Measurements from ENCODE around the gene UBE2S.
"Not testable (repeated sequence)": the region's sequence is repeated elsewhere in the genome, so short reads cannot be mapped to it uniquely, and the experiment has no call there.

Gene UBE2S

GRCh38 chr19:55402509-55402908 is 5.1 kb downstream of the UBE2S start:
- DNase-seq, result no peak

- DNase-seq, result not testable (repeated sequence)
Measured at GRCh38 chr19:55401390-55401789, 6.2 kb downstream of the UBE2S start.

GRCh38 chr19:55400281-55401087 is 7.1 kb downstream of the UBE2S start:
- DNase-seq, result no peak

DNA sequence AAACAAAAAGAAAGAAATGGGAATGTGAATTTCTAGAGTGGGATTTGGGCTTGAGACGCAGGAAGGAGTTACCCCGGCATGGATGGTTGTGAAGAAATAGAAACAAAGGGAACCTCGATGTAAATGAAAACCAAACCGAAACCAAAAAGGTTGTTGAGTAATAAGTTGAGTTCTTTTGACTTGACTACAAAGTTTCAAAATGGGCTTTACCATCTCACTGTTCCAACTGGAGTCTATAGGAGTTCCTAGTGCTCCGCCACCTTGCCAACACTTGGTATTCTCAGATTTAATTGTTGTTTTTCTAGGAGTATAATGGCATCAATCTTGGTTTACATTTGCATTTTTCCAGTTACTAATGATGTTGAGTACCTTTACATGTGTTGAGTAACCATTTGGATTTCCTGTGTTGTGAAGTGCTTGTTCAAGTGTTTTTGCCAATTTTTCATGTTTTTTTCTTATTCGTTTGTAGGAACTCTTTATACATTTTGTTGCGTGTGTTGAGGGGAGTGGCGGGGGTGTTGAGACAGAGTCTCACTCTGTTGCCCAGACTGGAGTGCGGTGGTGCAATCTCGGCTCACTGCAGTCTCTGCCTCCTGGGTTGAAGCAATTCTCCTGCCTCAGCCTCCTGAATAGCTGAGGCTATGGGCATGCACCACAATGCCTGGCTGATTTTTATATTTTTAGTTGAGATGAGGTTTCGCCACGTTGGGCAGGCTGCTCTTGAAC is 9.2 kb downstream of the UBE2S start:
- no peak for DNase-seq

- DNase-seq, result no peak
Measured at GRCh38 chr19:55392820-55393761, 14.5 kb downstream of the UBE2S start.

DNA sequence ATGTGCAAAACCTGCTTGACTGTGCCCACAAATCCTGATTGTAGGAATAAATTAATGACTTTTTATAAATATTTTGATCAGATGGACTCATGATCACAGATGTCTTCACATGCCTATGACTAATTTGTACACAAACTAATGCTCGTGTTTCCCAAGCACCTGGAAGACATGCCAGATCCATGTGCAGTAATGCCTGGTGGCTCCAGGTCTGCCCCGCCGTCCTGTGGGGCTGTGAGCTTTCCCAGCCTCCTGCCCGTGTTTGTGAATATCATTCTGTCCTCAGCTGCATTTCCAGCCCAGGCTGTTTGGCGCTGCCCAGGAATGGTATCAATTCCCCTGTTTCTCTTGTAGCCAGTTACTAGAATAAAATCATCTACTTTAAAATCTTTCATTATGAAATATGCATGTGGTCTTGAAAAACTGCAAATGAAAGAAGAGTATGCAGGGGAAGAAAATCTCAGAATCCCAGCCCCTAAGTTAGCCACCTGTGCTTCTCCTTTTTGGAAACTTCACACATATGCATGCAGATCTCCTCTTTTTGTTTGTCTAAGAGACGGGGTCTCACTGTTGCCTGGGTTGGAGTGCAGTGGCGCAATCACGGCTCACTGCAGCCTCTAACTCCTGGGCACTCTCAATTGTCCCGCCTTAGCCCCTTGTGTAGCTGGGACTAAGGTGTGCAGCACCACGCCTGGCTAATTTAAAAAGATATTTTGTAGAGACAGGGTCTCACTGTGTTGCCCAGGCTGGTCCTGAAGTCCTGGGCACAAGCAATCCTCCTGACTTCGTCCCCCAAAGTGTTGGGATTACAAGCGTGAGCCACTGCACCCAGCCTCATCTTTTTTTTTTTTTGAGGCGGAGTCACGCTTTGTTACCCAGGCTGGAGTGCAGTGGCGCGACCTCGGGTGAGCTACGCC is 15.6 kb downstream of the UBE2S start:
- DNase-seq, result no peak

- no peak for DNase-seq
Measured at GRCh38 chr19:55391191-55391670, 16.4 kb downstream of the UBE2S start.

- DNase-seq, result no peak
Measured at GRCh38 chr19:55390461-55390880, 17.1 kb downstream of the UBE2S start.

DNA sequence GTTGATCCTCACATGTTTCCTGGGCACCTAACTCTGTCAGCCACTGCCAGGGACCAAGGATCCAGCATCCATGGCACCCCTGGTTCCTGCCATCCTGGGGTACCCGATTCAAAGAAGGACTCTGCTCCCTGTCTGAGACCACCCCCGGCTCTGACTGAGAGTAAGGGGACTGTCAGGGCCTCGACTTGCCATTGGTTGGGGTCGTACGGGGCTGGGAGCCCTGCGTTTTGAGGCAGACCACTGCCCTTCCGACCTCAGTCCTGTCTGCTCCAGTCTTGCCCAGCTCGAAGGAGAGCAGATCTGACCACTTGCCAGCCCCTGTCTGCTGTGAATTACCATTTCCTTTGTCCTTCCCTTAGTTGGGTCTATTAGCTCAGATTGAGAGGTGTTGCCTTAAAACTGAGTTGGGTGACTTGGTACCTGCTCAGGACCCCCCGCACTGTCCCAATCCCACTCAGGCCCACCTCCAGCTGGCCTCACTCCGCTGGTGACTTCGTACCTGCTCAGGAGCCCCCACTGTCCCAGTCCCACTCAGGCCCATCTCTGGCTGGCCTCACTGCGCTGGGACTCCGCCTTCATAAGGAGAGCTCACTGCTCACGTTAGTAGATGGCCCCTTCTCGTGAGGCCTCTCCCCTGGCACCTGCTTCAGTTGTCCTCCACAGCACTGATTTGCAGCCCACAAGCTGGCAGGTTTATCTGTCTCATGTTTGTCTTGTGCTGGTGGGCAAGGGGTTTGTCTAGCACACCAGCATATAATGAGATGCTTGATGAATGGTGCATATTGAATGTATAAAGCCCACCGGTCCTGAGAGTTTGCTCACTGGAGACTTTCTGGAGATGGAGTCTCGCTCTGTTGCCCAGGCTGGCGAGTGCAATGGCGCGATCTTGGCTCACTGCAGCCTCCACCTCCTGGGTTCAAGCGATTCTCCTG is 17.9 kb downstream of the UBE2S start:
- DNase-seq, result no peak

DNA sequence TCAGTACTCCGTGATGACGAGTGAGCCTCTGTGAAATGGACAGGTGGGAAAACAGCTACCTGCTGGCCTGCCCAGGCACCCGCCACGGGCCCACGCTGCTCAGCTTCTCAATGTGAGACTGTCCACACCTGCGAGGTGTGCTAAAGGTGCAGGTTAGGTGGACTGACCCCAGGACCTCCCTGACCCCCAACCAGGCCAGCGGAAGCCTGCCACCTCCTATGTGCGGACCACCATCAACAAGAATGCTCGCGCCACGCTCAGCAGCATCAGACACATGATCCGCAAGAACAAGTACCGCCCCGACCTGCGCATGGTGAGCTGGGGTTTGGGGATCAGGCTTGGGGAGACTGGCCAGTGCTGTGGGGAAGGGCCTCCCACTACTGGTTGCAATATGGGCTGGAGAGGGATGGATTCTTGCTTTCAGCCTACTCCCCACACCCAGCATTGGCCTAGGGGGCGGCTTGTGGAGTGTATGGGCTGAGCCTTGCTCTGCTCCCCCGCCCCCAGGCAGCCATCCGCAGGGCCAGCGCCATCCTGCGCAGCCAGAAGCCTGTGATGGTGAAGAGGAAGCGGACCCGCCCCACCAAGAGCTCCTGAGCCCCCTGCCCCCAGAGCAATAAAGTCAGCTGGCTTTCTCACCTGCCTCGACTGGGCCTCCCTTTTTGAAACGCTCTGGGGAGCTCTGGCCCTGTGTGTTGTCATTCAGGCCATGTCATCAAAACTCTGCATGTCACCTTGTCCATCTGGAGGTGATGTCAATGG is 19.7 kb downstream of the UBE2S start:
- no peak for DNase-seq

DNA sequence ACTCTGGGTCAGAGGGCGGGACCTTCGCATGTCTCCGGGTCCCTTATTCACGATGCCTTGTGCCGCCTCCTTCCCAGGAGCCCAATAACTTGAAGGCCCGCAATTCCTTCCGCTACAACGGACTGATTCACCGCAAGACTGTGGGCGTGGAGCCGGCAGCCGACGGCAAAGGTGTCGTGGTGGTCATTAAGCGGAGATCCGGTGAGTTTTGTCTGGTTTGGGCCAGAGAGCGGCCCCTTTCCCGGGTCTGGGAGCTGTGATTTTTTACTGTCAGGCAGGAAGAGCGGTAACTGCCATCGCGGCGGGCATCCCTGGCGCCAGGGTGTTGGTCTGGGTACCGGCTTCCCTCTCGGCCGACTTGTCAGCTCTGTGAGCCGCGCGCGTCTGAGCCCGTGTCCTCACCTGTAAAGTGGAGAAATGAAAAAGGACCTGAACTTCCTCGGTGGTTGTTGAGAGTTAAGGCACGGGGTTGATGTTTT is 21.1 kb downstream of the UBE2S start:
- DNase-seq, result no peak

DNA sequence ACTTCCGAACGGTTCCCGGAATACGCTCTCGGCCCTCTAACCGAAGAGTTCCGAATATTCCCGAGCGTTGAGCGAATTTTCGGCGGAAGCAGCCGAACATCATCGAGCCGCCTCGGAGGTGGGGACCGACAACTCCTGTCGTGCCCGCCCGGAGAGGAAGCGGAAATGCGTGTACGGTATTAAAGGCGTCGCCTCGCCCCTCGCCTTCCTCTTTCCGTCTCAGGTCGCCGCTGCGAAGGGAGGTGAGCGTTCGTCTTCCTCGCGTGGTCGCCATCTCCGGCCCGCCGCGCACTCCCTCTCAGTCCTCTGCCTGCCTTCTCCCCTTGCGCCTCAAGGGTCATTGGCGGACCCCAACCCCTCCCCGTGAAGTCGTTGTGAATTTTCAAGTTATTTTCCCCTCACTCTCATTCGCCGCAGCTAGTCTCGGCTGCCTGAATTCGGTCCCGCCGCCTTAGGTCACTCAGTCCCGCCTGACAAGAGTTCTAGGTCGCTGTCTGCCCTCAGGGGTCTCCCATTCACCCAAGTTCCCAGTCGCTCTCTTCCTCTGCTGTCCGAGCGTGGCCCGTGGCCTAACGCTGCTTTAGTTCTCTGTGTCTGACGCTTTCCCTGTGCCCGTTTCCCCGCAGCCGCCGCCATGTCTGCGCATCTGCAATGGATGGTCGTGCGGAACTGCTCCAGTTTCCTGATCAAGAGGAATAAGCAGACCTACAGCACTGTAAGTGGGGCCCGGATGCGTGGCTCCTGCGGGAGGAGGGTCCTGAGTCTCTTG is 21.7 kb downstream of the UBE2S start, which contains the start of gene RPL28:
TSS of gene RPL28 (plus strand) at position 209 of the 769 bp plus-strand sequence. CDS start at position 635, 426 bp downstream.
- peak; percentile 95 for DNase-seq

GRCh38 chr19:55384920-55385723 is 22.5 kb downstream of the UBE2S start:
- DNase-seq, result peak; percentile 95

DNA sequence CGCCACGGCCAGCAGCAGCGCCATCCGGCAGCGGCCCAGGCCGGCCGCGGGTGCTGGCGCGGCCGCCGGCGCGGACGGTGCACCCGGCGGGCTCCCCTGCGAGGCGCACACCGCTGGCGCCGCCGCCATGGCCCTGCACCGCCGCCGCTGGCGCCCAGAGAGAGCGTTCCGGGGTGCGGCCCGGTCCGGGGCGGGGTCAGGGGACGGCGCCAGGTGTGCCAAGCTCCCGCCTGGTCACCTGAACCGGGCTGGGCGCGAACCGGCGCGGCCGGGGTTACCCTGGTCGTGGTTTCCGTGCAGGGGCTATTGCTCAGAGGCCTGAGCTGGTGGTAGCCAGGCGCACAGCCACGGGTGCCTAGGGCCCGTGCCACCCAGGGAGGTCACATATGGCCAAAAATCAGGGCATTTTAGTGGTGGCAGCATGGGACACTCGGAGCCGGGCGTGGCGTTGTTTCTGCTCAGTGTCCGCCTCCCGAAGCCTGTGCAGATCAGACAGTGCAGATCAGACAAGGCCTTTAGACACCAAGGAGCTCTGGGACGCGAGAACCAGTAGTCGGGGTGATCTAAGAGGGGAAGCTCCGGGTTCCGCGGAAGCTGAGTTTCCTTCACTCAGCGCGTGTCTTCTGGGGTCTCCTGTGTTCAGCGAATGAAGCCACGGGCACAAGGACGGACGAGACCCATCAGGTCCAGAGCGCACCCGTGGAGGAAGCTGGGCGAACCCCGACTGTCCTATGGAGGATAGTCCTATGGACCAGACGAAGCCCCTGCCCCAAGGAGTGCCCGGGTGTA is 23.3 kb downstream of the UBE2S start, which contains the start of gene TMEM238:
TSS of gene TMEM238 (minus strand) at position 162 of the 789 bp plus-strand sequence. CDS start at position 129, 33 bp downstream.
- DNase-seq, result no peak

DNA sequence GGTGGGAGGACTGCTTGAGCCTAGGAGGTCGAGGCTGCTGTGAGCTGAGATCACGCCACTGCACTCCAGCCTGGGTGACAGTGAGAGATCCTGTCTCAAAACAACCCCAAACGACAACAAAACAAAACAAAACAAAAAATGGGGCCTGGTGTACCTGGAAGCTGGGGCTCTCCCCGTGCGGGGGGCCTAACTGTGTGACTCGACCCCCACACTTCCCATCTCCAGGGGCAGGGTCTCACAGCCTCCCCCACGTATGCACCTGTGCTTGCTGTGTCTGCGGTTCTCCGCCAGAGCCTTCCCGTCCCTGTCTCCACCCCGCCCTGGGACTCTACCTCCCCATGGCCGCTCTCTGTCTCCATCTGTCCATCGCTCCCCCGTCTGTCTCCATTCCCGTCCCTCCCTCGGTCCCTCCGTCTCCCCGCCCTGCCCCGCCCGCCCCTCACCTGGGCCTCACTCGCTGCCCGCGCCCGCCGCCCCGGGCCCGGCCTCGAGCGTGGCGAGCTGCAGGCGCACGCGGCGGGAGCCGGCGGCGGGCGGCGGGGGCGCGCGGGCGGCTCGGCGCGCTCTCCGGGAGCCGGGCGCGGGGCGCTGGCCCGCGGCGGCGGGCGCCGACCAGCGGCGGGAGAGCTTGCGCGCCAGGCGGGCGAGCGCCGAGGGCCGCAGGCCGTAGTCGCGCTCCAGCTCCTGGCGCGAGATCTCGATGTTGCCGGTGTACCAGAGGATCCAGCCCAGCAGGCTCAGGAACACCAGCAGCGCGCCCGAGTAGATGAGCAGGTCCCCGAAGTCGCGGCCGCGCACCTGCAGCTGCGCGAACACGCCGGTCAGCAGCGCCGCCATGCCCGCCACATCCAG is 24.1 kb downstream of the UBE2S start:
- no peak for DNase-seq

DNA sequence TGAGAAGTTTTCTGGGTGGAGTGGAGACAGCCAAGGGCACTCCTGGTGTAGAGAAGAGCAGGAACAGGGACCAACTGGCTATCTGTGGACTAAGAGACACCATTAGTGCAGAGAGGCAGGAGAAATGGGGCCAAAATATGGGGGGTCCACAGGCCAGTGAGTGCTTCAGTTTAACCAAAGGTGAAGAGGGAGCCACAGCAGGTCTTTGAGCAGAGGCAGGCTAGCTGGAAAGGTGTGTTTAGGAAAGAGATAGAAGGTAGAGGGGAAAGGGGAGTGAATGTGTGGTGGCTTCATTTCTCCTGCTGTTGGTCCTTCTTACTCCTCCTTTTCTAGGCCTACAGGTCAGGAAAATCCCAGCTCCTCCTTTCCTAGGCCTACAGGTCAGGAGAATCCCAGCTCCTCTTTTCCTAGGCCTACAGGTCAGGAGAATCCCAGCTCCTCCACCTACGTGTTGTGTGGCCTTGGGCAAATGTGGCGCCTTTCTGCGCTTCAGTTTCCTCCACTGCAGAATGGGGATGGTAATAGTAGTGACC is 25.0 kb downstream of the UBE2S start:
- DNase-seq, result no peak
